Fibroblast of lung (primary cell): Measurements from ENCODE around the gene INTS6L. TPM values are rescaled to one million over a fixed set of nuclear protein-coding genes. Genes with fewer than 3 reads are reported as not detected.

Experiments
- DNase-seq, 2 donors: peaks; one replicate each; pipeline versions ENCODE4 v3.0.0 to v3.0.0-alpha.2; 2010; ENCODE audit warnings: low read depth in 2 of 2
- H2AFZ ChIP-seq: 2 replicates; pipeline ENCODE4 v1.5.1; 2012; ENCODE audit warnings: low read length, control low read depth, inconsistent platforms
- H3K27ac ChIP-seq: 2 replicates; pipeline ENCODE4 v1.5.1; 2011; ENCODE audit warnings: low read length, control low read depth; ENCODE audit not compliant: insufficient read depth
- H3K27me3 ChIP-seq: 2 replicates; pipeline ENCODE4 v1.5.1; 2011; ENCODE audit warnings: mild to moderate bottlenecking, low read length; ENCODE audit not compliant: control insufficient read depth, insufficient read depth
- H3K36me3 ChIP-seq: 2 replicates; pipeline ENCODE4 v1.5.1; 2011; ENCODE audit warnings: low read length; ENCODE audit not compliant: control insufficient read depth, insufficient read depth
- H3K4me1 ChIP-seq: 2 replicates; pipeline ENCODE4 v1.5.1; 2011; ENCODE audit warnings: low read length; ENCODE audit not compliant: control insufficient read depth, insufficient read depth; ENCODE audit errors: extremely low read depth
- H3K4me2 ChIP-seq: 2 replicates; pipeline ENCODE4 v1.5.1; 2011; ENCODE audit warnings: low read length, control low read depth; ENCODE audit not compliant: insufficient read depth; ENCODE audit errors: extremely low read depth
- H3K4me3 ChIP-seq, 4 experiments: fragments of 200-600 bp in 1 of 4; sonication (generic) in 1 of 4; replicated peaks in 1 of 4; 2 replicates each; pipeline ENCODE4 v1.5.1; 2011 to 2016; ENCODE audit warnings: low read length in 4 of 4, low read depth in 3 of 4, mild to moderate bottlenecking in 3 of 4, control low read depth in 2 of 4, inconsistent platforms in 1 of 4, mixed read lengths in 1 of 4; ENCODE audit not compliant: insufficient read depth in 1 of 4; ENCODE audit errors: control extremely low read depth in 1 of 4
- H3K79me2 ChIP-seq: 2 replicates; pipeline ENCODE4 v1.5.1; 2012; ENCODE audit warnings: mild to moderate bottlenecking, low read length, inconsistent platforms; ENCODE audit not compliant: control insufficient read depth, insufficient read depth
- H3K9ac ChIP-seq: 2 replicates; pipeline ENCODE4 v1.5.1; 2011; ENCODE audit warnings: mild to moderate bottlenecking, low read length, control low read depth; ENCODE audit not compliant: insufficient read depth
- H3K9me3 ChIP-seq: 2 replicates; pipeline ENCODE4 v1.5.1; 2012; ENCODE audit warnings: low read depth, low read length; ENCODE audit not compliant: control insufficient read depth, insufficient read depth
- H4K20me1 ChIP-seq: 2 replicates; pipeline ENCODE4 v1.5.1; 2011; ENCODE audit warnings: low read length; ENCODE audit not compliant: control insufficient read depth, insufficient read depth; ENCODE audit errors: extremely low read depth
- EZH2 ChIP-seq: IDR thresholded peaks from 2 replicates; pipeline ENCODE4 v1.5.1; 2012; ENCODE audit warnings: low read length, control low read depth, mild to moderate bottlenecking; ENCODE audit errors: missing control alignments
- polyA plus RNA-seq, 2 donors: library from polyadenylated mRNA; depleted of rRNA in 1 of 2; stranded (reverse) in 1 of 2; unstranded in 1 of 2; fragments of >200 nt; gene quantifications; 2 replicates each; pipeline ENCODE4 v1.2.1, GENCODE V29; 2011 to 2012; ENCODE audit warnings: missing spikeins in 1 of 2
- total RNA-seq: library from RNA; depleted of rRNA; stranded (reverse); fragments of >200 nt; gene quantifications from 2 replicates; pipeline ENCODE4 v1.2.1, GENCODE V29; 2014
- TF ChIP-seq, protein P1 (sequence below), 2 donors: IDR thresholded peaks in 1 of 2; conservative IDR thresholded peaks in 1 of 2; 1 replicate in 1 of 2; 2 replicates in 1 of 2; pipeline ENCODE4 v1.5.1; 2011 to 2012; ENCODE audit warnings: low read length in 2 of 2, control low read depth in 1 of 2, inconsistent platforms in 1 of 2, low read depth in 1 of 2, mild to moderate bottlenecking in 1 of 2

INTS6L gene
- total and polyA plus RNA-seq, 2 donors (not counting 1 experiment from before 2014, with no cell fraction given) = 5.1 to 5.7 TPM

DNA sequence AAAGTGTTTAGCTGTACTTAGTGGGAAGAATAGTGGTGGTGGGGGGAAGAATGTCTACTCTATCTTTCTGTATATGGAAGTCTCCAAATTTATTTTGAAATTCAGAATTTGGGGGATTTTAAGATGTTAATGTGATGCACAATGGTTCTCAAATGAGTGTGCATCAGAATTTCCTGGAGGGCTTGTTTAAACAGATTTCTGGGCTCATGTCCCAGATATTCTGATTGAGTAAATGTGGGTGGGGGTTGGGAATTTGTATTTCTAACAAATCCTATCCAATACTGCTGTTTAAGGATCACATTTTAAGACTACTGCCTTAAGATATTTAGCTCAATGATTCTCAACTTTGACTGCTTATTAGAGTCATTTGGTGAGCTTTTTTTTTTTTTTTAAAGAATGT, 15.1 kb upstream of the INTS6L start:
- peak in 1 of 2 donors; percentile 28 for DNase-seq
- no peaks in the 10 kb centered on the region for H4K20me1 ChIP-seq
- H3K27ac ChIP-seq = no peak overlapping the region
- no peaks in the 10 kb centered on the region for H3K4me1 ChIP-seq
- no peaks in the 10 kb centered on the region for H3K27me3 ChIP-seq
- TF ChIP-seq EZH2 = no peak
- TF ChIP-seq, protein P1, sequence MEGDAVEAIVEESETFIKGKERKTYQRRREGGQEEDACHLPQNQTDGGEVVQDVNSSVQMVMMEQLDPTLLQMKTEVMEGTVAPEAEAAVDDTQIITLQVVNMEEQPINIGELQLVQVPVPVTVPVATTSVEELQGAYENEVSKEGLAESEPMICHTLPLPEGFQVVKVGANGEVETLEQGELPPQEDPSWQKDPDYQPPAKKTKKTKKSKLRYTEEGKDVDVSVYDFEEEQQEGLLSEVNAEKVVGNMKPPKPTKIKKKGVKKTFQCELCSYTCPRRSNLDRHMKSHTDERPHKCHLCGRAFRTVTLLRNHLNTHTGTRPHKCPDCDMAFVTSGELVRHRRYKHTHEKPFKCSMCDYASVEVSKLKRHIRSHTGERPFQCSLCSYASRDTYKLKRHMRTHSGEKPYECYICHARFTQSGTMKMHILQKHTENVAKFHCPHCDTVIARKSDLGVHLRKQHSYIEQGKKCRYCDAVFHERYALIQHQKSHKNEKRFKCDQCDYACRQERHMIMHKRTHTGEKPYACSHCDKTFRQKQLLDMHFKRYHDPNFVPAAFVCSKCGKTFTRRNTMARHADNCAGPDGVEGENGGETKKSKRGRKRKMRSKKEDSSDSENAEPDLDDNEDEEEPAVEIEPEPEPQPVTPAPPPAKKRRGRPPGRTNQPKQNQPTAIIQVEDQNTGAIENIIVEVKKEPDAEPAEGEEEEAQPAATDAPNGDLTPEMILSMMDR (conservative IDR thresholded peaks at IDR 0.05 in 1 of 2, IDR thresholded peaks at IDR 0.05 in 1 of 2; ENCODE audit: low read depth in 1 of 2, low read length in 2 of 2) = no peak
- H2AFZ ChIP-seq = no peak overlapping the region
- no peak overlapping the region for H3K4me2 ChIP-seq
- H3K79me2 ChIP-seq = no peaks in the 10 kb centered on the region
- no peak overlapping the region for H3K4me3 ChIP-seq
- no peak overlapping the region for H3K9ac ChIP-seq
- no peaks in the 10 kb centered on the region for H3K9me3 ChIP-seq
- H3K36me3 ChIP-seq = no peaks in the 10 kb centered on the region

DNA sequence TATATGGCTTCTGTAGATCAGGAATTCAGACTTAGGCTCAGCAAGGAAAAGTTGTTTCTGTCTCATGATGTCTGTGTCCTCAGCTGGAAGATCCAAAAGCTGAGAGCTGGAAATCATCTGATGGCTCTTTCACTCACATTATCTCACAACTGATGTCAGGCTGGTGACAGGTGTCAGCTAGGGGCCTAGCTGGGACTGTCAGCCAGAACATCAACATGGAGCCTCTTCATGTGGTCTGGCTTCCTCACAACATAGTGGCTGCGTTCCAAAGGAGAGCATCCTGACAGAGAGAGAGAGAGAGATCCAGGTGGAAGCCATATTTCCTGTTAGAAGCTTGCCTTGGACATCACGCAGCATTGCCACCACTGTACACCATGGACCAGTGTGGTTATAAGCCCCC, 10.6 kb upstream of the INTS6L start:
- no peaks in the 10 kb centered on the region for H3K9me3 ChIP-seq
- H3K36me3 ChIP-seq = no peaks in the 10 kb centered on the region
- H4K20me1 ChIP-seq = no peaks in the 10 kb centered on the region

DNA sequence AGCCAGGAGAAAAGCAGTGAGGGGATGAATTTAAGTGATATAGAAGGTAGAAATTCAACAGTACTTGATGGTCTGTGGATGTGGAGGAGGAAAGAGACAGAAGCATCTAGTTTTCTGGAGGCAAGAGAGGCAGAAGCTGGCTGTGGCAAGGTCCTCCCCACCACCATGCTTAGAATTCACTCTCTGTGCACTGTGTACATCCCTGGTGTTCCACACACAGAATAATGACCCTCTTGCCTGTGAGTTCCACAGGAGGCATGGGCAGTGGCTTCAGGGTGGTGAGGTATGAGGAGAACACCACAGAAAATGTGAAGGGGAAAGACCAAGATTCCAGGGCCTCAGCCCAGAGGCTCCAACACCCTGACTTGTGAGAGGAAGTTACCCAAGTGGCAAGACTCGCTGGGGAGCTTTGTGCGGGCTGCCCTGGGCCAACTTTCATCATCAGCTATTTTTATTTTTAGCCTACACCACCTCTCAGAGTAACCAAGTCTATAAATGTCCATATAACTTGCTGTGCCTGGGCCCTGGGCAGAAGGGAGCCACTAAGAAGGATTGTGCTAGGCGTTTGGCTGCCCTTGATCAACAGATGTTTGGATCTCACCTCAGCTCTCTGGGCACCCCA, 7.8 kb upstream of the INTS6L start:
- no peaks in the 10 kb centered on the region for H3K9me3 ChIP-seq
- DNase-seq = no peak

More for the DNA sequence above, 10.6 kb upstream of the INTS6L start:
- no peak overlapping the region for H3K4me2 ChIP-seq
- no peak overlapping the region for H2AFZ ChIP-seq
- TF ChIP-seq, protein P1 (conservative IDR thresholded peaks at IDR 0.05 in 1 of 2, IDR thresholded peaks at IDR 0.05 in 1 of 2; ENCODE audit: low read depth in 1 of 2, low read length in 2 of 2) = no peak
- TF ChIP-seq EZH2 = no peak
- H3K27ac ChIP-seq = no peak overlapping the region
- H3K79me2 ChIP-seq = no peaks in the 10 kb centered on the region
- no peaks in the 10 kb centered on the region for H3K4me1 ChIP-seq
- no peak overlapping the region for H3K4me3 ChIP-seq
- H3K27me3 ChIP-seq = no peaks in the 10 kb centered on the region
- DNase-seq = no peak
- H3K9ac ChIP-seq = no peak overlapping the region

More for the DNA sequence above, 7.8 kb upstream of the INTS6L start:
- Histone ChIP-seq H4K20me1 (no peaks in the 10 kb centered on the region), H3K79me2 (no peaks in the 10 kb centered on the region), H3K36me3 (no peaks in the 10 kb centered on the region), H3K4me2 (no peak overlapping the region), H3K27ac (no peak overlapping the region), H3K4me3 (no peak overlapping the region), H2AFZ (no peak overlapping the region), H3K9ac (no peak overlapping the region), H3K4me1 (no peaks in the 10 kb centered on the region), H3K27me3 (no peaks in the 10 kb centered on the region)
- TF ChIP-seq, protein P1 (conservative IDR thresholded peaks at IDR 0.05 in 1 of 2, IDR thresholded peaks at IDR 0.05 in 1 of 2; ENCODE audit: low read depth in 1 of 2, low read length in 2 of 2) = no peak
- TF ChIP-seq EZH2 = no peak
